Mesodermal cell (in vitro differentiated cells): ENCODE measurements around the gene ARHGEF1. TPM values are rescaled to one million over a fixed set of nuclear protein-coding genes. Genes with fewer than 3 reads are reported as not detected.
A peak's percentile ranks its signal among the peaks of the same experiment; 100 is the strongest.

Experiments used
- H3K27ac ChIP-seq: 2 replicates; pipeline ENCODE4 v1.7.0; 2013; ENCODE audit warnings: mild to moderate bottlenecking, low read depth, low read length, moderate library complexity; ENCODE audit not compliant: severe bottlenecking
- H3K36me3 ChIP-seq: 2 replicates; pipeline ENCODE4 v1.7.1; 2013; ENCODE audit warnings: mild to moderate bottlenecking, low read length, moderate library complexity; ENCODE audit not compliant: control insufficient read depth, insufficient read depth
- H3K4me1 ChIP-seq: one replicate; pipeline ENCODE4 v1.7.1; 2013; ENCODE audit warnings: mild to moderate bottlenecking, low read length; ENCODE audit not compliant: insufficient read depth, control insufficient read depth, poor library complexity, severe bottlenecking
- H3K4me3 ChIP-seq: 2 replicates; pipeline ENCODE4 v1.7.0; 2013; ENCODE audit warnings: low read length, control low read depth, mild to moderate bottlenecking; ENCODE audit not compliant: insufficient read depth, poor library complexity, severe bottlenecking; ENCODE audit errors: extremely low read depth
- H3K9me3 ChIP-seq: 2 replicates; pipeline ENCODE4 v1.7.1; 2013; ENCODE audit warnings: mild to moderate bottlenecking, low read length, moderate library complexity; ENCODE audit not compliant: control insufficient read depth
- WGBS, 2 experiments: methylation state at CpG; one replicate each; pipeline ENCODE4 v1.1.5; 2013; ENCODE audit warnings: missing lambda C conversion rate in 2 of 2; ENCODE audit not compliant: insufficient coverage in 2 of 2; 5-methylcytosine and 5-hydroxymethylcytosine counted together
- polyA plus RNA-seq, 2 experiments: library from polyadenylated mRNA; stranded (reverse); fragments of 50-300 nt; gene quantifications; one replicate each; pipeline ENCODE4 v1.2.3, GENCODE V29; 2013

ARHGEF1 gene, protein sequence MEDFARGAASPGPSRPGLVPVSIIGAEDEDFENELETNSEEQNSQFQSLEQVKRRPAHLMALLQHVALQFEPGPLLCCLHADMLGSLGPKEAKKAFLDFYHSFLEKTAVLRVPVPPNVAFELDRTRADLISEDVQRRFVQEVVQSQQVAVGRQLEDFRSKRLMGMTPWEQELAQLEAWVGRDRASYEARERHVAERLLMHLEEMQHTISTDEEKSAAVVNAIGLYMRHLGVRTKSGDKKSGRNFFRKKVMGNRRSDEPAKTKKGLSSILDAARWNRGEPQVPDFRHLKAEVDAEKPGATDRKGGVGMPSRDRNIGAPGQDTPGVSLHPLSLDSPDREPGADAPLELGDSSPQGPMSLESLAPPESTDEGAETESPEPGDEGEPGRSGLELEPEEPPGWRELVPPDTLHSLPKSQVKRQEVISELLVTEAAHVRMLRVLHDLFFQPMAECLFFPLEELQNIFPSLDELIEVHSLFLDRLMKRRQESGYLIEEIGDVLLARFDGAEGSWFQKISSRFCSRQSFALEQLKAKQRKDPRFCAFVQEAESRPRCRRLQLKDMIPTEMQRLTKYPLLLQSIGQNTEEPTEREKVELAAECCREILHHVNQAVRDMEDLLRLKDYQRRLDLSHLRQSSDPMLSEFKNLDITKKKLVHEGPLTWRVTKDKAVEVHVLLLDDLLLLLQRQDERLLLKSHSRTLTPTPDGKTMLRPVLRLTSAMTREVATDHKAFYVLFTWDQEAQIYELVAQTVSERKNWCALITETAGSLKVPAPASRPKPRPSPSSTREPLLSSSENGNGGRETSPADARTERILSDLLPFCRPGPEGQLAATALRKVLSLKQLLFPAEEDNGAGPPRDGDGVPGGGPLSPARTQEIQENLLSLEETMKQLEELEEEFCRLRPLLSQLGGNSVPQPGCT
- polyA plus RNA-seq (2013, experiment 1 of 2): 74.2 TPM
- polyA plus RNA-seq (2013, experiment 2 of 2): 62.0 TPM

DNA sequence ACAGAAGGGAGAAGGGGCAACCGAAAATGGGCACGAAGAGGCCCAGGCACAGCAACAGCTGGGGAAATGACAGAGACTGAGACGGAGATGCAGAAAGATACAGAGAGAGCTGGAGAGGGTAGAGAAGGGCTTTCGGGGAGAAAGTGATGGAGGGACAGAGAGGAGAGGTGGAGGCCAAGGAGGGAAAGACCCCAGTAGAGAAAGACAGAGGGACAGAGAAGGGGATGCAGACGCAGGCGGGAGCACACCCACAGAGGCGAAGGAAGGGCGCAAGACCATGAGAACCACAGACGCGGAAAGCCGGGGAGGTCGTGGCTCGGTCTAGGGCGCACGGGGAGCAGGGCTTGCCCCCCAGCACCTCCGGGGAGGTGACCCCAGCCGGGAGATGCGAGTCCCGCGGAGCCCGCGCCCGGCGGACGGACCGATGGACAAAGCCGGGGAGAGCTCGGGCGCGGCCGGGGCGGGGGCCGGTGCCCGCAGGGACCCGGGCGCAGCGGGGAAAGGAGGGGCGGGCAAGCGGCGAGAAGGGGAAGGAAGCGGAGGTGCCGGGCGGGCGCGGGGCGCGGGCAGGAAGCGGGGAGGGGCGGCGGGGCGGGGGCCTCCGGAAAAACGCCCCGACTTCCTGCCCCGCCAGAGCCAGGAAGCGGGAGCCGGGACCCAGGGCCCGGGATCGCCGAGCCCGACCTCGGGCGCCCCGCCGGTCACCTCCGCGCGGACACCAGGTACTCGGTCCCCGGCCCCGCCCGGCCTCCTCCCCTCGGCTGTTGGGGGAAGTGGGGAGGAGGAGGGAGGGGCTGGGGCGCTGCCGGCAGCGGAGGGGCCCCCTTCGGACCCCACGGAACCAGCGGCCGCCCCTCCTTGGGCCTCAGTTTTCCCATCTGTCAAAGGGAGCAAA, at the start of gene ARHGEF1:
ARHGEF1 (plus strand) TSS at position 617 of the 895 bp plus-strand sequence. CDS start 4,899 bp downstream, outside the sequence.
- H3K4me1 ChIP-seq: peaks cover 19% of the 10 kb centered on the region
- H3K27ac ChIP-seq: peak within 1 kb of the TSS; percentile 56
- peak within 1 kb of the TSS; percentile 90 for H3K4me3 ChIP-seq
- H3K9me3 ChIP-seq: no peaks in the 10 kb centered on the region
- WGBS, 2 experiments: 2 to 6% methylated on average over 46 to 61 of the region's 80 CpGs
- no peaks in the 10 kb centered on the region for H3K36me3 ChIP-seq

DNA sequence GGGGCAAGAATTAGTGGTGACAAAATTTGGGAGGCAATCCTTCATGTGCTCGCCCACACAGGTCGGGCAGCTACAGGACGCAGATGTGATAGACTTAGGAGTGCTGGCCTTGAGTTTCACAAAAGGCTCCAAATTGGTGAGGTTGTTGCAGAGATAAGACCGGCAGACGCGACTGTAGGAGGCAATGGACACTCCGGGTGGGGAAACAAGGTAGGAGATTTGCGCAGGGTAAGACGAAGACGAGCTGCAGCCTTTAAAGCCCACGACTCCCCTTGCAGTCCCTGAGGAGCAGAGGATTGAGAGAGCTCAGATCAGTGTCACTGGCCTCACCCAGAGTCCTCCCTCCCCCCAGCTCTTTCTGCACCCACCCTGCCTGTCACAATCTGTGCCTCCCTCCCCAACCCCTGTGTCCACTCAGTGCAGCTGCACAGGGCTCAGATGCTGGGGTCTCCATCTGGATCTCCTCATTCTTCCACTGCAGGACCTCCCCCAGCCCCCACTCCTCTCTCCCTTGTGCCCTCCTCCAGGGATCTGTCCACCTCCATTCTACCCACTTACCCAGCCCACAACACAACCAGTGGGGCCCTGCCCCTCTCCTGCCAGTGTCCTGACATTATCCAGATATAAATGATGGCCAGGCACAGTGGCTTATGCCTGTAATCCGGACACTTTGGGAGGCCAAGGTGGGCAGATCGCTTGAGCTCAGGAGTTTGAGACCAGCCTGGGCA, 44.8 kb upstream of the ARHGEF1 start:
- 65 to 76% methylated on average over 10 to 12 of the region's 13 CpGs for WGBS, 2 experiments
- Histone ChIP-seq H3K9me3 (no peaks in the 10 kb centered on the region), H3K4me3 (no peak overlapping the region), H3K36me3 (no peaks in the 10 kb centered on the region), H3K27ac (no peak overlapping the region), H3K4me1 (no peaks in the 10 kb centered on the region)

DNA sequence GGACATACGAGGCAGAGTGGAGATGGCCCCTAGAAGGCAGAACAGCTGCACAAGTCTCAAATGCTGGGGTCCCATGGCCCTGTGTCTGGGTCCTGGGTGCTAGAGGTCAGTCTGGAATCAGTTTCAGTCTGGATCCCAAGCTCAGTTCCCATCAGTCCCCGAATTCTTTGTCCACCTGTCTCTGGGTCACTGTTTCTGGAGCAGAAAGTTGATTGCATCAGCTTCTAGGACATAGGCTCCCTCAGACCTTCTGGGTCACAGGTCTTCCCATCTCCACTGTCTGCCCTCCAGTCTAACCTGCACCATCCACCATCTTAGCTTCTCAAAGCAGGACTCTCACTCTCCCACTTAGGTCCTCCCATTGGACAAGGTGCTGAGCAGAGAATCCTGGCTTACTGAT, 43.8 kb upstream of the ARHGEF1 start:
- 44 to 57% methylated on average over 2 of the region's 2 CpGs for WGBS, 2 experiments
- Histone ChIP-seq H3K4me3 (no peak overlapping the region), H3K4me1 (no peaks in the 10 kb centered on the region), H3K36me3 (no peaks in the 10 kb centered on the region), H3K27ac (no peak overlapping the region), H3K9me3 (no peaks in the 10 kb centered on the region)

DNA sequence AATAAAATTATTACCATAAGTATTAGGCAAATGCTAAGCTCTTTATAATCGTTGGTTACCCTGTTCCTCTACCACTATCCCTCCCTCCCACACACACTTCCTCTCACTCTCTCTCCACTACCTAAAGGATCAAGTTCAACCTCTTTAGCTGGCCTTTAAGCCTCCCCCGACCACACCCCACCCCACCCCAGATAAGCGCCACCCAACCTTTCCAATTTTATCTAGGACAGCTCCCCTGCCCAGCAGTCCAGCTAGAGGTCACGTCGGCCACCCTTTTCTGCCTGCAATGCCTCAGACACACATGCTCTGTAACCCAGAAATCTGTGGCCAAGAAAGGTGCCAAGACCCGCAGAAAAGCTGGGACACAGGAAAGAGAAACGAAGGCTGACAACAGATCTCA, 39.6 kb upstream of the ARHGEF1 start:
- 79 to 82% methylated on average over 5 to 7 of the region's 7 CpGs for WGBS, 2 experiments
- H3K27ac ChIP-seq: no peak overlapping the region
- H3K9me3 ChIP-seq: no peaks in the 10 kb centered on the region
- no peaks in the 10 kb centered on the region for H3K36me3 ChIP-seq
- H3K4me3 ChIP-seq: no peak overlapping the region
- no peaks in the 10 kb centered on the region for H3K4me1 ChIP-seq

DNA sequence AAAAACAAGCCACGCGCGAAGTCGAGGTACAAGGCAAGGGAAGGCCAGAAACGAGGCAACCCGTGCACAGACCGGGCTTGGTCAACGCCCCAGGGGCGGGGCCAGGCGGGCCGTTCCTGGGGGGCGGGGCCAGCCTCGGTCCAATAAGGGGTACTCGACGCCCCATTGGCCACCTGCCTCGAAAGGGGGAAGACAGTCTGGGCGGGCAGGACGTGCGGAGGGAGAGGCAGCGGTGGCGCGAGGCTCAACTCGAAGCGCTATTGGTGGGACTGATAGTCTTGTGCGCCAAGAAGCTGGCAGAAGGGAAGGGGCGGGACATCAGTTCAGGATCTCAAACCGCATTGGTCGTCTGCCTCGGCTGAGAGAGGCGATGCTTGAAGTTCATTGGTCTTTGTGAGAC, 38.4 kb upstream of the ARHGEF1 start, which contains the start of gene LYPD4:
LYPD4 (minus strand) TSS at position 83 of the 400 bp plus-strand sequence. CDS start 5,398 bp downstream, outside the sequence.
- H3K9me3 ChIP-seq: no peaks in the 10 kb centered on the region
- WGBS, 2 experiments: 82 to 87% methylated on average over 29 to 30 of the region's 30 CpGs
- no peaks in the 10 kb centered on the region for H3K4me1 ChIP-seq
- no peak within 1 kb of the TSS for H3K4me3 ChIP-seq
- no peaks in the 10 kb centered on the region for H3K36me3 ChIP-seq
- no peak within 1 kb of the TSS for H3K27ac ChIP-seq

DNA sequence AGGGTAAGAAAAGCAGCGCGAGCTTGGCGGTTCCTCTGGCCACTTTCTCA, 38.2 kb upstream of the ARHGEF1 start, which contains the start of gene DMRTC2:
DMRTC2 (plus strand) TSS at position 42 of the 50 bp plus-strand sequence. CDS start 2,387 bp downstream, outside the sequence.
- Histone ChIP-seq H3K36me3 (no peaks in the 10 kb centered on the region), H3K27ac (no peak within 1 kb of the TSS)
- WGBS, 2 experiments: 90 to 98% methylated on average over 3 of the region's 3 CpGs

DNA sequence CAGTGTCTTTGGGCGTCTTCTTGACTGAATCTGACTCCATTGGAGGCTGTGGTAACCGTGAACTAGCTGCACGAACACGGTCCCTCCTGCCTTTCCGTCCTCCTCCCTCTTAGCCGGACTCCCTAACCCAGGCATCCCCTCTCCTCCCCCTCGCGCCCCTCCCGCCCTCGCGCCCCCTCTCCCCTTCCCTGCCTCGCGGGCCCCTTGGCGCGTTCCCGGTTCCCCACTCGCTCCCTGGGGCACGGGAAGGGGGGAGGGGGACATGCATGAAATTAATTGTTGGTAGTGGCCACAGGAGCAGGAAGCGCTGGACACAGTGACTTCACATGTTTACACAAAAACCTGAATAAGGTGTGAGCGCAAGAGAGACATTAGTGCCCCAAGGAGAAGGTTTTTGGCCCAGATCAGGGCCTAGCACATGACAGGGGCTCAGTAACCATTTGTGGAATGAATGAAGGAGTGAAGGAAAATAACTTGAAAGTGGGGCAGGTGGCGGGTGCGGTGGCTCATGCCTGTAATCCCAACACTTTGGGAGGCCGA, 37.9 kb upstream of the ARHGEF1 start:
- Histone ChIP-seq H3K9me3 (no peaks in the 10 kb centered on the region), H3K36me3 (no peaks in the 10 kb centered on the region), H3K4me1 (no peaks in the 10 kb centered on the region), H3K4me3 (no peak overlapping the region), H3K27ac (no peak overlapping the region)
- 90 to 95% methylated on average over 6 to 11 of the region's 23 CpGs for WGBS, 2 experiments

More for the DNA sequence above, 38.2 kb upstream of the ARHGEF1 start, which contains the start of gene DMRTC2:
- Histone ChIP-seq H3K4me1 (no peaks in the 10 kb centered on the region), H3K4me3 (no peak within 1 kb of the TSS), H3K9me3 (no peaks in the 10 kb centered on the region)

DNA sequence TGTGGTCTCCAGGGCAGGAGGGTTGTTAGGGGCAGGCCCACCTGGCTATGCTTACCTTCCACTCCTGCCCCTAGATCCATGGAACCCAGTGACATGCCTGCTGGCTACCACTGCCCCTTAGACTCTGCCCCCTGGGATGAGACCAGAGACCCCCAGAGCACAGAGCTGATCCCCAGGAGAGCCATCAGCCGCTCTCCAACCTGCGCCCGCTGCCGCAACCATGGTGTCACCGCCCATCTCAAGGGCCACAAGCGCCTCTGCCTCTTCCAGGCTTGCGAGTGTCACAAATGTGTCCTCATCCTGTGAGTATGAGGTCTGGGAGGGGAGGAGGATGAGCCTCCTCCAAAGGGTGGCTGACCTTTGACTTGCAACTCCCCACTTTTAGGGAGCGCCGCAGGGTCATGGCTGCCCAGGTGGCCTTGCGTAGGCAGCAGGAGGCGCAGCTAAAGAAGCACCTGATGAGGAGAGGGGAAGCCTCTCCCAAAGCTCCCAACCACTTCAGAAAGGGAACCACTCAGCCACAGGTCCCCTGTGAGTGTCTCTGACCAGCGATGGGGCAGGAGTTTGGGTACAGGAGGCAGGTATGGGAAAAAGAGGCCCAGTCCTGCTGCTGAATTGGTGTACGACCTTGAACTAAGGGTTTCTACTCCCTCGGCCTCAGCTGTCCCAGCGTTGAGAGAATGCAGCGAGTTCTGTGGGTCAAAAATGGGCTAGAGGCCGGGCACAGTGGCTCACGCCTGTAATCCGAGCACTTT, 35.5 kb upstream of the ARHGEF1 start:
- Histone ChIP-seq H3K36me3 (no peaks in the 10 kb centered on the region), H3K9me3 (no peaks in the 10 kb centered on the region), H3K4me1 (no peaks in the 10 kb centered on the region), H3K27ac (no peak overlapping the region), H3K4me3 (no peak overlapping the region)
- 82 to 90% methylated on average over 14 to 18 of the region's 19 CpGs for WGBS, 2 experiments

DNA sequence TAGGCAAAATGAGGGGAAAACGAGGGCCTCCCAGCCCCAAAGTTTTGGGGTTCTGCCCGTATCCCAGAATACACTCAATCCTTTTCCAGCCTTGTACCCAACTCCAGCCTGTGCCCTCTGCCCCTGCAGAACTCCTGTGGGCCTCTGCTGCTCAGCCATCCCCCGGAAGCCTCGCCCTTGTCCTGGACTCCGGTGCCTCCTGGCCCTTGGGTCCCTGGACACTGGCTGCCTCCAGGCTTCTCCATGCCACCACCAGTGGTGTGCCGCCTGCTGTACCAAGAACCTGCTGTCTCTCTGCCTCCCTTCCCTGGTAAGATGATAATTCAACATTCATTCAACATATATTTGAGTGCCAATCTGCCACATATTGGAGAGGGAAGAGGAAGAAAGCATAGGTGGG, 34.3 kb upstream of the ARHGEF1 start:
- Histone ChIP-seq H3K27ac (no peak overlapping the region), H3K36me3 (no peaks in the 10 kb centered on the region), H3K9me3 (no peaks in the 10 kb centered on the region), H3K4me3 (no peak overlapping the region), H3K4me1 (no peaks in the 10 kb centered on the region)
- WGBS, 2 experiments: 80 to 84% methylated on average over 5 of the region's 6 CpGs
